DMS 273 treated with DMSO at 0.1 percent for 48 hours (cell line): ENCODE results near the gene EIF2AK3.
A peak's percentile ranks its signal among the peaks of the same experiment; 100 is the strongest.
"Not testable (repeated sequence)": the region's sequence is repeated elsewhere in the genome, so short reads cannot be mapped to it uniquely, and the experiment has no call there.

Experiments
- DNase-seq: peaks from one replicate; lab custom pipeline; 2025; lab: John Stamatoyannopoulos, UW

The EIF2AK3 gene

GRCh38 chr2:88596141-88596830 lies 31.0 kb downstream of the EIF2AK3 start:
- DNase-seq: no peak

- no peak for DNase-seq
These were observed 35.6 kb downstream of the EIF2AK3 start for GRCh38 chr2:88591698-88592097.

- peak; percentile 15 for DNase-seq
These were observed 36.2 kb downstream of the EIF2AK3 start for GRCh38 chr2:88590998-88591613.

GRCh38 chr2:88585969-88586368 lies 41.3 kb downstream of the EIF2AK3 start:
- no peak for DNase-seq

- DNase-seq: no peak
These were observed 45.2 kb downstream of the EIF2AK3 start for GRCh38 chr2:88582030-88582429.

GRCh38 chr2:88580088-88580487 lies 47.2 kb downstream of the EIF2AK3 start:
- peak; percentile 26 for DNase-seq

GRCh38 chr2:88575630-88576029 lies 51.6 kb downstream of the EIF2AK3 start:
- DNase-seq: no peak

- DNase-seq: no peak
These were observed 52.2 kb downstream of the EIF2AK3 start for GRCh38 chr2:88575051-88575450.

- no peak for DNase-seq
These were observed 52.8 kb downstream of the EIF2AK3 start for GRCh38 chr2:88574445-88574844.

- DNase-seq: no peak
These were observed 59.1 kb downstream of the EIF2AK3 start for GRCh38 chr2:88568179-88568578.

GRCh38 chr2:88564402-88564801 lies 62.9 kb downstream of the EIF2AK3 start:
- DNase-seq: no peak

- peak; percentile 23 for DNase-seq
These were observed 64.1 kb downstream of the EIF2AK3 start for GRCh38 chr2:88563129-88563528.

- no peak for DNase-seq
These were observed 65.4 kb downstream of the EIF2AK3 start for GRCh38 chr2:88561646-88562388.

- no peak for DNase-seq
These were observed 66.5 kb downstream of the EIF2AK3 start for GRCh38 chr2:88560619-88561307.

GRCh38 chr2:88557290-88557689 lies 70.0 kb downstream of the EIF2AK3 start:
- no peak for DNase-seq

- DNase-seq: no peak
These were observed 71.2 kb downstream of the EIF2AK3 start for GRCh38 chr2:88556026-88556425.

GRCh38 chr2:88554189-88554588 lies 73.1 kb downstream of the EIF2AK3 start:
- DNase-seq: no peak

GRCh38 chr2:88549616-88550292 lies 77.5 kb downstream of the EIF2AK3 start:
- no peak for DNase-seq

- DNase-seq: not testable (repeated sequence)
These were observed 81.0 kb downstream of the EIF2AK3 start for GRCh38 chr2:88546291-88546690.

- DNase-seq: peak; percentile 23
These were observed 82.1 kb downstream of the EIF2AK3 start for GRCh38 chr2:88545118-88545517.

- DNase-seq: no peak
These were observed 83.7 kb downstream of the EIF2AK3 start for GRCh38 chr2:88543541-88544057.

- DNase-seq: no peak
These were observed 84.6 kb downstream of the EIF2AK3 start for GRCh38 chr2:88542668-88543067.
